Measurements from ENCODE around the gene PARL. TPM values are rescaled to one million over a fixed set of nuclear protein-coding genes. Genes with fewer than 3 reads are reported as not detected.

PARL gene
- polyA plus RNA-seq, 3 donors = 51.4 to 57.0 (median 55.0) TPM

- DNase-seq = no peak
Observed at GRCh38 chr3:183819831-183820230, 64.8 kb downstream of the PARL start.

DNA sequence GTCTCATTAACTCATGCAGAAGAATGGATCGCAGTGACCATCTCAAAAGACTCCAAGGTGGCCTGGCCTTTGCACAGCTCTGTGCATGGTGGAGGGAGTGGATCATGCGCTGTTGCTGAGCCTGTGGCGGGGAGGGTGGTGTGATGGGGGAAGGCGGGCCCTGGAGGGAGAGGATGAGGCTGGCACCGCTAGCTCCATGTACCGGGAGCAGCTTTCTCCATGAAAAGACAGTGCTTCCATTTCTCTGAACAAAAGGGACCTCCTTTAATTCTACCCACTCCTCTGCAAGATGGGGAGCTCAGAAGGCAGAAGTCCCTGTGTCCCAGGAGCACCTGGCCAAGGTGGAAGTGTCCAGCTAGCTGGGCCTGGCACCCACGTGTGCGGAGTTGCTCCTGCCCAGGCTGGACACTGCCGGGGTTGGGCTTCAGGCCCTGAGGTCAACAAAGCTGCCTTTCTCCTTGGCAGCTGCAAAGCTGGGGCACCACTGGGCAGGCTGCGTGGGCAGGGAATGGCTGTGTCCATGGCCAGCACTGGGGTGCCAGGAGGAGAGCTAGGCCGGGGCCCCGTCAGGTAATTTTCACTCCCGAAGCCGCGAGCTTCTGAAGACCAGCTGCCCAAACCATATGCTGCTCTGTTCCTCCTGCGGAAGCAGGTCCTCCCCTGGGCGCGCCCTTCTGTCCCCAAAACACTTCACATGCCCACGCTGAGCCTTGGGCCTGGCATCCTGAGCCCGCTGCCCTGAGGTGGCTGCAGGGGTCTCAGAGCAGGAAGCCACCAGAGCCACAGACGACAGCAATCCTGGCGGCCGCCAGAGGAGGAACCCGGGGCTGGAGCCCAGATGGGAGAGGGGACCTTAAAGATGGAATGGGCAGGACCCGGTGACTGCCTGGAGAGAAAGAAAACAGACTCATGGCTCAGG lies 65.7 kb downstream of the PARL start:
- no peak for DNase-seq

- DNase-seq = no peak
Observed at GRCh38 chr3:183818041-183818620, 66.5 kb downstream of the PARL start.

DNA sequence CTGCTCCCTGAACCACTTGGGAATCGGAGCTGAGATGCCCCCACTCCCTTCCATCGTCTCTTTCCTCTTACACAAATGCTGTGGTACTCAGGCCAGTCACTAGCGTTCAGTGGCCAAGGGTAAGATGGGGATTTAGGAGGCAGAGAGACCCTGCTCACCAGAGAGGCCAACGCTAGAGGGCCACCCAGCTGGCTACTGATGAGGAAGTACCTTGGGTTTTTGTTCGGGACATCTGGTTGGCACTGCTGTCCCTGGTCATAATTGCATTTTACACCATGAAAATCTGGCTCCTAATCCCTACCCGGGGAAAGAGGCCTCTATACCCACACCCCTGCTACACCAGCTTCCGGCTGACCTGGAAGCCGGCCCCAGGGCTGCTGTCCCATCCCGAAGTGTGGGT lies 67.0 kb downstream of the PARL start:
- DNase-seq = no peak

DNA sequence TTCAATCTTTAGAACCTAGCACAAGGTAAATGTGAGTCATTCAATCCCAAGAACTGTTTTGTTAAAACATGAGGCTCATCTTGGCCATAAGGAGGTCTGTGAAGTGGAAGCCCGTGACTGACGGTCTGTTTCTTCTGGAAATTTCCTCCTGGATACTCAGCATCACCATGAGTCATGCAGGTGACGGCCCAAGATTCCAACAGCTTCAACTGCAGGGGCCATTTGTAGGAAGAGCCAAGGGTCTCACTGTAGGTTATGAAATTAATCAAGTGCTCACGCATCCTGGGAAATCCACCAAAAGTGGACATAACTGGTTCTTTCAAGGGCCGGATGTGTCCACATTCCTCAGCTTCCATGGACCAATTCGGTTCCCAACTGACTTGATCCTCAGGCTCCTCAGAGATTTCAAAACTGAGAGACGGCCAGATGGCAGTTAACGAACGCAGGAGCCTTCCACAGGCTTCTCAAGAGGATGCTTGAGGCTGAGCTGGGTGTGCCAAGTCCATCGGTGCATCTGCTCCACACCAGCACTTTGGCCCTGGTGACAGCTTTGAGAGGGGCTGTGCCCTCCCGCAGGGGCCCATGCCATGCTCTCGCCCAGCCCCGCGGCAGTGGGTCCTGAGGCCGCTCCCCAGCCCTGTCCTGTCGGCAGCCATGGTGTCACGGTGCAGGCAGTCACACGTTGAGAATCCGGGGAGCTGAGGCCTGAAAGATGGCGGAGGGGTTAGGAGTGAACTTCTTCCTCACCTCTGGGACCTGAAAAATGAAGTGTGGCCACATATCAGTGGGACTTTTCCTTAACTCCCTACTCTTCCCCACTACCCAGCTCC lies 67.8 kb downstream of the PARL start:
- DNase-seq = no peak

GRCh38 chr3:183815951-183816475 lies 68.7 kb downstream of the PARL start:
- no peak for DNase-seq

DNA sequence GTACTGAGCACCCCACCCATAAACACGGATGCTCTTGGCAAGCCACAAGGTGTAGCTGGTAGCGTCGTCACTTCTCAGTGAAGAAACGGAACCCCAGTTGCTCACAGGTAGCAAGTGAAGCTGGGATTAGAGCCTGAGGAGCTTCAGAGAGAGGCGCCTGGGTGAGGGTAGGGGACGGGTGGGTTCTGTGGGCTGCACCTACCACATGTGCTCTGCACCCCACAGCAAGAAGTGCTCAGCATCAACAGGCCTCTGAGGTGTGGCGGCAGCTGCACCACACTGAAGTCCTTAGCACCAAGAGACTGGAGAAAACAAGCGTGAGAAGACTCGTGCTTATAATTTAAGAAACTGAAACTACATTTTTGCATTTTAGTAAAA lies 69.1 kb downstream of the PARL start:
- no peak for DNase-seq

DNA sequence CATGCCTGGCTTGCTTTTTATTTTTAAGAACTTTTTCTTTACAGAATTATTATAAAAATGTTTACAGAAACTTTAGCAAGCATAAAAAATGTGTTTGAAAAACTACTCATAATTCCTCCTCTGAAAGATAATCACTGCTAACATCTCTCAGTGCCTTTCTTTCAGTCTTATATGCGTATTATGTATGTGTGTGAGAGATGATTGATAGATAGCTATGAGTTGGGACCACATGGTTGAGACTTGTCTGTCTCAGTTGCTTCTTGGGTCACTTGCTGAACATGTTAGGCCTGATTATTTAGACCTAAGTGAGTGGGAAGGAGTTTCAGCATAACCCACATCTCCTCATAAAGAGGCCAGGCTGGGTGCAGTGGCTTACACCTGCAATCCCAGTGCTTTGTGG lies 70.4 kb downstream of the PARL start:
- DNase-seq = no peak

GRCh38 chr3:183812761-183813445 lies 71.8 kb downstream of the PARL start:
- no peak for DNase-seq

DNA sequence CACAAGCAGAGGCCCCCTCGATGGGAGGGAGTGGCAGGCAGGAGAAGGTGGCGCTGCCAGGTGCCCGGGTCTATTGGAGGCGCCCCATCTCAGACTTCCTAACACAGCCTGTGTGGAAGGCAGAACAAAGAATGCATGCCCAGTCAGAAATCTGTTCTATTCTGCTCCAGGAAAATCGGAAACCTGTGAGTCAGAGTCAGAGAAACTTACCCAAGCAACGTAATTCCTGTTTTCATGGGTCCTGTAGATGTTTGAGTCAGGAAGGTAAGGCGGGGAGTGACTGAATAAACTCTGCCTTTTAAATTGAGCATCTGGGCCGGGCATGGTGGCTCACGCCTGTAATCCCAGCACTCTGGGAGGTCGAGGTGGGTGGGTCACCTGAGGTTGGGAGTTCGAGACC lies 73.0 kb downstream of the PARL start:
- DNase-seq = no peak

GRCh38 chr3:183810643-183811594 lies 73.8 kb downstream of the PARL start:
- no peak for DNase-seq

- no peak for DNase-seq
Observed at GRCh38 chr3:183809270-183809669, 75.4 kb downstream of the PARL start.

- no peak for DNase-seq
Observed at GRCh38 chr3:183808355-183808754, 76.3 kb downstream of the PARL start.

DNA sequence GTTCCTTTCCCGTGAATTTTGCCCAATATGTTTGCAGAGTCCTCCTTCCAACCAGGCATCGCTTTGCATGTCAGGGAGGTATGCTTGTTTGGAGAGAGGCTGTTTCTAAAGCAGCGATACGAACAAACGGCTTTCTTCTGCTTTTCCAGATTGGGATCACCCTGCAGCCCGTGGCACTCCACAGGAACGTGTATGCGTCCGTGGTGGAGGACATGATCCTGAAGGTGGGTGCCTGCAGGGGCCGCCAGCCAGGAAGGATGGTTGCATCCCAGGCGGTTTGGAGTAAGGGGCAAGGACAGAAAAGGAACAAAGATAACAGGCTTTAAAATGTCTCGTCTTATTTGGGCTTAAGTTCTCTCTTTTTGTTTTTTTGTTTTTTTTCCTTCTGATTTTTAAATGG lies 76.8 kb downstream of the PARL start:
- DNase-seq = no peak

- no peak for DNase-seq
Observed at GRCh38 chr3:183807209-183807728, 77.4 kb downstream of the PARL start.

GRCh38 chr3:183802989-183803388 lies 81.7 kb downstream of the PARL start:
- DNase-seq = no peak

DNA sequence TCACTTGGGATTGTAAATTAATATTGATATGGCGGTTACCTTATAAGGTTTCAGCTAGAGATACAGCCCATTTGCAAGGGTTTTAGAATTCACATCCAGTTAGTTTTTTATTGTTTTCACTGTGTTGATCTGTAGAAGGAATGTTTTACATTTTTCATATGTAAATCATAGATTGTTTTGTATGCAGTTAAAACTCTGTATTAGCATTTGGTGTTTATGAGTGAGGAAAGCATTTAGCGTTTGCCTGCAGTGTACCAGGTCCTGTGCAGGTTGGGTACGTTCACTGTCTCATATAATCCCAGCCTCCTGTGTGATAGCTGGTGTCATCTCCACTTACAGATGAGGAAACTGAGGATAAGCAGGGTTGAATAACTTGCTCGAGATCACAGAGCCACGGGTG lies 83.1 kb downstream of the PARL start:
- no peak for DNase-seq

GRCh38 chr3:183800243-183800863 lies 84.3 kb downstream of the PARL start:
- DNase-seq = no peak

- no peak for DNase-seq
Observed at GRCh38 chr3:183799461-183799860, 85.2 kb downstream of the PARL start.

DNA sequence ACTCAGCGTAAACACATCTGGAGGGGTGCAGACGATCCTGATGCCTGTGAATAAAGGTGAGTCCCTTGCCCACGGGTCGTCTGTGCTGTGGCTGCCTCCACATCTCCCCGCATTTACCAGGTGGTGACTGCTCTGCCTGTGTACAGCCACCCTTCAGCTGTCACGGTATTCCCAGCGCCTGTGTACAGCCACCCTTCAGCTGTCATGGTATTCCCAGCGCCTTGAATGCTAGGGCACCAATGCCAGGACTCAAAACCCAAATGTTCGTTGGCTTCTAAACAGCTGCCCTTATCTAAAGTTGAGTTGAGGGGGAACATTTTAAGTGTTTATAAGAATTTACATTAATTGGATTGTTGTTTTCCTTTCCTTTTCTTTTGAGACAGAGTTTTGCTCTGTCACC lies 86.7 kb downstream of the PARL start:
- no peak for DNase-seq
